ENCODE measurements around the gene ATXN2.
A peak's percentile ranks its signal among the peaks of the same experiment; 100 is the strongest.
"Not testable (repeated sequence)": the region's sequence is repeated elsewhere in the genome, so short reads cannot be mapped to it uniquely, and the experiment has no call there.

ATXN2 gene

GRCh38 chr12:111616177-111616623, 17.1 kb upstream of the ATXN2 start:
- H3K9me3 Mint-ChIP-seq, result no peaks in the 10 kb centered on the region
- DNase-seq, result no peak
- H3K4me3 Mint-ChIP-seq, result no peak overlapping the region
- no peaks in the 10 kb centered on the region for H3K36me3 Mint-ChIP-seq (ENCODE audit: low read depth)
- H3K27ac Mint-ChIP-seq, result no peak overlapping the region
- no peaks in the 10 kb centered on the region for H3K27me3 Mint-ChIP-seq
- no peaks in the 10 kb centered on the region for H3K4me1 Mint-ChIP-seq (ENCODE audit: low read depth)

GRCh38 chr12:111607239-111607638, 8.1 kb upstream of the ATXN2 start:
- no peaks in the 10 kb centered on the region for H3K27me3 Mint-ChIP-seq
- no peak overlapping the region for H3K27ac Mint-ChIP-seq
- H3K36me3 Mint-ChIP-seq (ENCODE audit: low read depth), result no peaks in the 10 kb centered on the region
- H3K4me1 Mint-ChIP-seq (ENCODE audit: low read depth), result no peaks in the 10 kb centered on the region
- H3K9me3 Mint-ChIP-seq, result no peaks in the 10 kb centered on the region
- no peak for DNase-seq
- no peak overlapping the region for H3K4me3 Mint-ChIP-seq

GRCh38 chr12:111606767-111607230, 7.7 kb upstream of the ATXN2 start:
- H3K9me3 Mint-ChIP-seq, result no peaks in the 10 kb centered on the region
- H3K36me3 Mint-ChIP-seq (ENCODE audit: low read depth), result no peaks in the 10 kb centered on the region
- H3K4me1 Mint-ChIP-seq (ENCODE audit: low read depth), result no peaks in the 10 kb centered on the region
- DNase-seq, result no peak
- H3K4me3 Mint-ChIP-seq, result no peak overlapping the region
- no peaks in the 10 kb centered on the region for H3K27me3 Mint-ChIP-seq
- no peak overlapping the region for H3K27ac Mint-ChIP-seq

DNA sequence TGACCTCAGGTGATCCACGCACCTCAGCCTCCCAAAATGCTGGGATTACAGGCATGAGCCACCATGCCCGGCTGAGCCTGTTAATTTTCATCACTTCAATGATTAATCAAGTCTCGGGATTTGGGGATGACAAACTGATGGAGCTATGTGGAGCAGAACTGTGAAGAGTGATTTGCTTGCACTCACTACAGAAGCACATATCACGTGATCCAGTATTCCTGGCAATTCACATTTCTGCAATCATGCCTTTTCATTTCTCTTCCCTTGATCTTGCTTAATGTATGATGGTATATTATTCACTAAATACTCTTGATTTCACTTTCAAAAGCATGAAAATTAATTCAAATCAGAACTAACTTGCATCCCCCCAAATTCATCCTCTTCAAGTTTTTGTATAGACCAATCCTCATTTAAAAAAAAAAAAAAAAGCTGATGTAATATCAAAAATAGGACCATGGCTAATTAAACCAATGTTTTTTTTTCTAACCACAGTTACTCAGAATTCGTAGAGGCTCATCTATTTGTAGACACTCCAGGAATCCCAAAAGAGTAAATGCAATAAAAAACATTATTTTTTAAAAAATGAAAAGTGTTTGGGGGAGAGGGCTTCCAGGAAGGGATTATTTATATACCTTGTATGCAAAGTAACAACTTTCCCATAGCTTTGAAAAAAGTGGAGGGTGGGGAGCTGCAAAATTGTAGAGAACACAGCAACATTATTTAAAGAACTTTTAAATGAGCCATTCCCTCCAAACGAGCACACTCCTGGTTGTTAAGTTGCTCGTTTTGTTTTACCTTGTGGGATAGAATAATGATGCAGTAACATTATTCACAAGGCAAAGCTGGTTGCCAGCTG, 7.0 kb upstream of the ATXN2 start:
- H3K36me3 Mint-ChIP-seq (ENCODE audit: low read depth), result no peaks in the 10 kb centered on the region
- no peak overlapping the region for H3K27ac Mint-ChIP-seq
- H3K27me3 Mint-ChIP-seq, result no peaks in the 10 kb centered on the region
- H3K4me1 Mint-ChIP-seq (ENCODE audit: low read depth), result no peaks in the 10 kb centered on the region
- H3K4me3 Mint-ChIP-seq, result no peak overlapping the region
- H3K9me3 Mint-ChIP-seq, result no peaks in the 10 kb centered on the region
- DNase-seq, result no peak

DNA sequence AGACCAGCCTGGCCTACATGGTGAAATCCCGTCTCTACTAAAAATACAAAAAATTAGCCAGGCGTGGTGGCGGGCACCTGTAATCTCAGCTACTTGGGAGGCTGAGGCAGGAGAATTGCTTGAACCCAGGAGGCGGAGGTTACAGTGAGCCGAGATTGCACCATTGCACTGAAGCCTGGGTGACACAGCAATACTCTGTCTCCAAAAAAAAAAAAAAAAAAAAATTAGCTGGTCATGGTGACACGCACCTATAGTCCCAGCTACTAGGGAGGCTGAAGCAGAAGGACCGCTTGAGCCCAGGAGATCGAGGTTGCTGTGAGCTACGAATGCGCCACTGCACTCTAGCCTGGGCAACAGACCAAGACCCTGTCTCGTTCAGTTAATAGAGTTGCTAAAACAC, 3.7 kb upstream of the ATXN2 start:
- H3K4me1 Mint-ChIP-seq (ENCODE audit: low read depth); H3K27me3 Mint-ChIP-seq; H3K4me3 Mint-ChIP-seq; DNase-seq; H3K27ac Mint-ChIP-seq; H3K9me3 Mint-ChIP-seq: not testable (repeated sequence)
- peaks cover 10% of the 10 kb centered on the region for H3K36me3 Mint-ChIP-seq (ENCODE audit: low read depth)

DNA sequence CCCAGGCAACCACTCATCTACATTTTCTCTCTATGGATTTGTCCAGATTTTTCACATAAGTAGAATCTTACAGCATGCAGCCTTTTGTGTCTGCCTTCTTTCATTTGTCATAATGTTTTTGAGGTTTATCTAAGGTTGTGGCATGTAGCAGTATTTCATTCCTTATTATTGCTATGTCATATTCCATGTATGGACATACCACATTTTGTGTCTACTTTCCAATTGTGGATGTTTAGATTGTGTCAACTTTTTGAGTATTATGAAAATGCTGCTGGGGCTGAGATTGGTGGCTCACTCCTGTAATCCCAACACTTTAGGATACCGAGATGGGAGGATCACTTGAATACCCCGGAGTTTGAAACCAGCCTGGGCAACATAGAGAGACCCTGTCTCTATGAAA, 3.2 kb upstream of the ATXN2 start:
- no peak overlapping the region for H3K27ac Mint-ChIP-seq
- no peaks in the 10 kb centered on the region for H3K9me3 Mint-ChIP-seq
- peaks cover 10% of the 10 kb centered on the region for H3K4me1 Mint-ChIP-seq (ENCODE audit: low read depth)
- H3K4me3 Mint-ChIP-seq, result no peak overlapping the region
- no peaks in the 10 kb centered on the region for H3K27me3 Mint-ChIP-seq
- peaks cover 14% of the 10 kb centered on the region for H3K36me3 Mint-ChIP-seq (ENCODE audit: low read depth)
- no peak for DNase-seq

- H3K27me3 Mint-ChIP-seq, DNase-seq, H3K9me3 Mint-ChIP-seq, H3K27ac Mint-ChIP-seq, H3K4me3 Mint-ChIP-seq: not testable (repeated sequence)
- Mint-ChIP-seq H3K4me1 (ENCODE audit: low read depth) (peaks cover 19% of the 10 kb centered on the region), H3K36me3 (ENCODE audit: low read depth) (peaks cover 23% of the 10 kb centered on the region)
Observed at GRCh38 chr12:111600986-111601385, 1.9 kb upstream of the ATXN2 start.

DNA sequence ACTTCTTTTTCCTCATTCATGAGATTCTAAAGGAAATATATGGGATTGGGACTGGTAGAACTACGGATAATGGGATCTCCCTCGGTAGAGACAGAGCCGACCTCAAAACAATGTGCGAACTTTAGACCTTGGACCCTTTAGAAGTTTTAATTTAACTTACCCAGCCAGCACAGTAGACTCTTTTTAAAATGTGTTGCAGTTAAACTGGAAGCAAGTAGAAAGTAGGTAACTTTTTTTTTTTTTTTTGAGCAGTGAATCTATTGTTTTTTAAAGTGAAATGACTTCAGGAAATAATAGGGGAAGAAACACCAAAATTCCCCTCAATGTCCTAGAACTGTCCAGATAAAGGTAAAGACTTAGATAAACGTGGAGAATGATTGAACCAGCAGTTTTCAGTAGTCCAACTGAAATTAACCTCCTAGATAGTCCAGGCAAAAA, 1.1 kb upstream of the ATXN2 start:
- Mint-ChIP-seq H3K4me3 (peak overlapping the region; percentile 87), H3K27me3 (no peaks in the 10 kb centered on the region), H3K27ac (peak overlapping the region; percentile 94), H3K4me1 (ENCODE audit: low read depth) (peaks cover 26% of the 10 kb centered on the region), H3K36me3 (ENCODE audit: low read depth) (peaks cover 23% of the 10 kb centered on the region), H3K9me3 (no peaks in the 10 kb centered on the region)
- no peak for DNase-seq

- Mint-ChIP-seq H3K9me3 (no peaks in the 10 kb centered on the region), H3K36me3 (ENCODE audit: low read depth) (peaks cover 26% of the 10 kb centered on the region), H3K4me1 (ENCODE audit: low read depth) (peaks cover 31% of the 10 kb centered on the region), H3K4me3 (peak overlapping the region; percentile 87), H3K27ac (peak overlapping the region; percentile 94), H3K27me3 (no peaks in the 10 kb centered on the region)
- peak; percentile 95 for DNase-seq
Observed at GRCh38 chr12:111599453-111600204, 514 bp upstream of the ATXN2 start.

- Mint-ChIP-seq H3K4me3 (peak overlapping the region; percentile 93), H3K27ac (peak overlapping the region; percentile 91), H3K9me3 (no peaks in the 10 kb centered on the region), H3K27me3 (no peaks in the 10 kb centered on the region), H3K36me3 (ENCODE audit: low read depth) (peaks cover 26% of the 10 kb centered on the region), H3K4me1 (ENCODE audit: low read depth) (peaks cover 44% of the 10 kb centered on the region)
- peak; percentile 59 for DNase-seq
Observed at GRCh38 chr12:111597831-111598636, 1.1 kb downstream of the ATXN2 start.

GRCh38 chr12:111596985-111597830, 1.9 kb downstream of the ATXN2 start:
- peak overlapping the region; percentile 91 for H3K27ac Mint-ChIP-seq
- H3K27me3 Mint-ChIP-seq, result no peaks in the 10 kb centered on the region
- H3K4me1 Mint-ChIP-seq (ENCODE audit: low read depth), result peaks cover 45% of the 10 kb centered on the region
- peaks cover 28% of the 10 kb centered on the region for H3K36me3 Mint-ChIP-seq (ENCODE audit: low read depth)
- H3K9me3 Mint-ChIP-seq, result no peaks in the 10 kb centered on the region
- no peak for DNase-seq
- peak overlapping the region; percentile 93 for H3K4me3 Mint-ChIP-seq

GRCh38 chr12:111595341-111595835, 3.7 kb downstream of the ATXN2 start:
- H3K27ac Mint-ChIP-seq, result not testable (repeated sequence)
- H3K4me3 Mint-ChIP-seq, result peak overlapping the region; percentile 4

GRCh38 chr12:111591399-111592010, 7.6 kb downstream of the ATXN2 start:
- not testable (repeated sequence) for H3K27ac Mint-ChIP-seq, H3K4me3 Mint-ChIP-seq

More at GRCh38 chr12:111595341-111595835, 3.7 kb downstream of the ATXN2 start:
- H3K27me3 Mint-ChIP-seq, H3K9me3 Mint-ChIP-seq, DNase-seq: not testable (repeated sequence)
- peaks cover 28% of the 10 kb centered on the region for H3K36me3 Mint-ChIP-seq (ENCODE audit: low read depth)
- H3K4me1 Mint-ChIP-seq (ENCODE audit: low read depth), result peaks cover 48% of the 10 kb centered on the region

More at GRCh38 chr12:111591399-111592010, 7.6 kb downstream of the ATXN2 start:
- peaks cover 18% of the 10 kb centered on the region for H3K36me3 Mint-ChIP-seq (ENCODE audit: low read depth)
- not testable (repeated sequence) for H3K27me3 Mint-ChIP-seq, H3K9me3 Mint-ChIP-seq, DNase-seq
- H3K4me1 Mint-ChIP-seq (ENCODE audit: low read depth), result peaks cover 48% of the 10 kb centered on the region

Data from activated T-cell treated with anti-CD3 and anti-CD28 coated beads, Interleukin-2, amount 50 U/mL, for 24 hours (primary cell).